ENCODE measurements around the gene NUBP2.
A peak's percentile ranks its signal among the peaks of the same experiment; 100 is the strongest.

NUBP2 gene

DNA sequence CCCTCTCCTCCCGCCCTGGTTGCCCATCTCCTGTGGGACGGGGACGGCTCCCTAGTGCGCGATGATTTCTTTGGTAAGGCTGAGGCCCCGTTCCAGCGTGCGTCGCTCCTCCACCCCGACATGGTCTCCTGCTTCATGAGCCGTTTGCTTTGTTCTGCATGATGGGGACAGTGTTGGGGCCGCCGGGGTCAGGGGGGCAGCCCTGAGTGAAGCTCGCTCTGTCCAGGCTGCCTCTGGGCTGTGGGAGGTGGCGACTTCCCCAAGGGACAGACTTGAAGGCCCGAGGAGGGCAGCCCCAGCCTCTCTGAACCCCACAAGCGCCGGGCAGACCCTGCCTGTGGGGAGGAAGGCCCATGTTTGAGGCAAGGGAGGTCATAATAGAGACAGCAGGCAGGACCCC is 23.8 kb upstream of the NUBP2 start:
- ChIA-PET POLR2A (ENCODE audit: low non-redundant PET) (no interaction called here), CTCF (interaction anchor here (0.6 kb wide), 1 partner anchor 437 kb away, joined by 3 read pairs; no protein-coding TSS in a partner anchor)
- no peak overlapping the region for H3K27ac ChIP-seq
- TF ChIP-seq, protein P1, sequence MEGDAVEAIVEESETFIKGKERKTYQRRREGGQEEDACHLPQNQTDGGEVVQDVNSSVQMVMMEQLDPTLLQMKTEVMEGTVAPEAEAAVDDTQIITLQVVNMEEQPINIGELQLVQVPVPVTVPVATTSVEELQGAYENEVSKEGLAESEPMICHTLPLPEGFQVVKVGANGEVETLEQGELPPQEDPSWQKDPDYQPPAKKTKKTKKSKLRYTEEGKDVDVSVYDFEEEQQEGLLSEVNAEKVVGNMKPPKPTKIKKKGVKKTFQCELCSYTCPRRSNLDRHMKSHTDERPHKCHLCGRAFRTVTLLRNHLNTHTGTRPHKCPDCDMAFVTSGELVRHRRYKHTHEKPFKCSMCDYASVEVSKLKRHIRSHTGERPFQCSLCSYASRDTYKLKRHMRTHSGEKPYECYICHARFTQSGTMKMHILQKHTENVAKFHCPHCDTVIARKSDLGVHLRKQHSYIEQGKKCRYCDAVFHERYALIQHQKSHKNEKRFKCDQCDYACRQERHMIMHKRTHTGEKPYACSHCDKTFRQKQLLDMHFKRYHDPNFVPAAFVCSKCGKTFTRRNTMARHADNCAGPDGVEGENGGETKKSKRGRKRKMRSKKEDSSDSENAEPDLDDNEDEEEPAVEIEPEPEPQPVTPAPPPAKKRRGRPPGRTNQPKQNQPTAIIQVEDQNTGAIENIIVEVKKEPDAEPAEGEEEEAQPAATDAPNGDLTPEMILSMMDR (conservative IDR thresholded peaks at IDR 0.05; ENCODE audit: low read depth), result no peak
- DNase-seq (ENCODE audit: low spot score), result no peak

DNA sequence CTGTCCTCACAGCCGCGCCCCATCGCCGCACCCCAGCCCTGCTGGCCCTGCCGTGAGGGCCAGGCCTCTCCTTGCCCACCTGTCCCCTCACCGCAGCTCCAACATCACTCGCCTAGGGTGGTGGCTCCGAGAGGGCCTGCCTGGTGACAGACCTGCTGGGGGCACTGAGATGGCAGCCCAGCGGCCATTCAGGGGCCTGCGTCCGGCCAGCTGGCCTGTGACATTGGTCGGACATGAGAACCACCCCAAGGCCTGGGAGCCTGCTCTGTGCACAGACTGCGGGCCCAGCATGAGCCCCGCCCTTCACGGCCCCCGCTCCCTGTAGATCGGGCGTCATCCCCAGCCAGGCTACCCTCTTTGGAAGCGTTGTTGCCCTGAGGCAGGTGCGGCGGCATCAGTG is 23.2 kb upstream of the NUBP2 start:
- ChIA-PET CTCF (interaction anchor here (0.5 kb wide), 1 partner anchor 412 kb away, joined by 3 read pairs; no protein-coding TSS in a partner anchor), POLR2A (ENCODE audit: low non-redundant PET) (no interaction called here)
- TF ChIP-seq, protein P1 (conservative IDR thresholded peaks at IDR 0.05; ENCODE audit: low read depth), result no peak
- no peak for DNase-seq (ENCODE audit: low spot score)
- 0 out of 2 replicates have a peak overlapping the region, but pooled peaks have one; percentile 18 for H3K27ac ChIP-seq

DNA sequence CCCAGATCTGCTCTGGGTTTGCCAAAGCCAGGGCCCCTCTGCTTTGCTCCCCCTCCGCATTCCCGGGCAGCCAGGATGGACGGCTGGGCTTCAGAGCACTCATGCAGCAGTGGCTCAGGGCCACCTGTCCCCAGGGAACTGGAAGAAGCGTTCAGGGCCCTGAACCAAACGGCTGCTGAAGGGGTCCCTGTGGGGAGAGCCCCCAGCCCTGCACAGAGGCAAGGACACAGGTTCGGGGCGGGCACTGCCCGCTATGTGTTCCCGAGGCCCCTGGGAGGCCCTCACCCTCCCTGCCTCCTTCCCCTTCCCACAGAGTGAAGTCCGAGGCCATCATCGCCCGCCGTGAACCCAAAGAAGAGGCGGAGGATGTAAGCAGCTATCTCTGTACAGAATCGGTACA is 21.8 kb upstream of the NUBP2 start:
- ChIA-PET CTCF (no interaction called here), POLR2A (ENCODE audit: low non-redundant PET) (no interaction called here)
- peak overlapping the region; percentile 18; the same call in 1 of the 2 replicates for H3K27ac ChIP-seq
- no peak for DNase-seq (ENCODE audit: low spot score)
- TF ChIP-seq, protein P1 (conservative IDR thresholded peaks at IDR 0.05; ENCODE audit: low read depth), result no peak

DNA sequence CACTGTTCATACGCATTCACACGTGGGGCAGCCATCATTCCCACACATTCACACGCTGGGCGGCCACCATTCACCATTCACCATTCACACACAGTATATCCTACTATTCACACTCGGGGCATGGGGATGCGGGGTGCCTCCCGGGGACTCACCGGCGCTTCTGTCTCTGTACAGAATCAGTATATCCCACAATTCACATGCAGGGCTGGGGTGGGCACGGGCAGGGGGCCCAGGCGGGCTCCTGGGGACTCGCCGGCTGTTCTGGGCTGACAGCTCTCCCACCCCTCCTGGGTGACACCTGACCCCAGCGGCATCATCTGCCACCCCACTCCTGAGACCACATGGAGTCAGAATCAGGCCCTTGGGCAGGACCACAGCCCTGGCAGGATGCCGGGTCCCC is 21.0 kb upstream of the NUBP2 start:
- no peak overlapping the region for H3K27ac ChIP-seq
- TF ChIP-seq, protein P1 (conservative IDR thresholded peaks at IDR 0.05; ENCODE audit: low read depth), result no peak
- CTCF ChIA-PET, result no interaction called here
- POLR2A ChIA-PET (ENCODE audit: low non-redundant PET), result no interaction called here
- no peak for DNase-seq (ENCODE audit: low spot score)

DNA sequence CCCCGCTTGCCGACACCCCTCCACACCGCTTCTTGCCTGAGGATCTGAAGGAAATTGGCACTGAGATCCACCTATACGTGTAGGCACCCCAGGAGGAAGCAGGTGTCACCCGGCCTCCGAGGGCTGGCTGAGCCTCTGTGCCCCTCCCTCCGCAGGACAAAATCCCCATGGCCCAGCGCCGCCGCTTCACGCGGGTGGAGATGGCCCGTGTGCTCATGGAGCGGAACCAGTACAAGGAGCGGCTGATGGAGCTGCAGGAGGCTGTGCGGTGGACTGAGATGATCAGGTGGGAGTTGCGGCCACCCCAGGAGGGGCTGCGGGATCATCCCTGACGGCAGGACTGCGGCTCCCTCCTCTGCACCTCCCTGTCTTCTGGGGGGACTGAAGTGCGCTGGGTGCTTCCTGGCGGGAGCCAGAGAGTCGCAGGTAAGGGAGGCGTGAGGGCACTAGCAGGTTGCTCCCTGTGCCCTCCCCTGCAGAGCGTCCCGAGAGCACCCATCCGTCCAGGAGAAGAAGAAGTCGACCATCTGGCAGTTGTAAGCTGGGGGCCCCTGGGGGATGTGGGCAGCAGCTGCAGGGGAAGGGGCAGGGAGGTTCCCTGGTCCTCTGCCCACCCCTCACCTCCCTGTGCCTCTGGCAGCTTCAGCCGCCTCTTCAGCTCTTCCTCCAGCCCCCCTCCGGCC is 20.4 kb upstream of the NUBP2 start:
- no peak for DNase-seq (ENCODE audit: low spot score)
- TF ChIP-seq, protein P1 (conservative IDR thresholded peaks at IDR 0.05; ENCODE audit: low read depth), result no peak
- no peak overlapping the region; the same call in 1 of the 2 replicates for H3K27ac ChIP-seq
- CTCF ChIA-PET, result interaction anchor here (0.6 to 0.7 kb wide), 2 partner anchors 12 to 148 kb away, joined by 3 read pairs; no protein-coding TSS in a partner anchor
- POLR2A ChIA-PET (ENCODE audit: low non-redundant PET), result no interaction called here

DNA sequence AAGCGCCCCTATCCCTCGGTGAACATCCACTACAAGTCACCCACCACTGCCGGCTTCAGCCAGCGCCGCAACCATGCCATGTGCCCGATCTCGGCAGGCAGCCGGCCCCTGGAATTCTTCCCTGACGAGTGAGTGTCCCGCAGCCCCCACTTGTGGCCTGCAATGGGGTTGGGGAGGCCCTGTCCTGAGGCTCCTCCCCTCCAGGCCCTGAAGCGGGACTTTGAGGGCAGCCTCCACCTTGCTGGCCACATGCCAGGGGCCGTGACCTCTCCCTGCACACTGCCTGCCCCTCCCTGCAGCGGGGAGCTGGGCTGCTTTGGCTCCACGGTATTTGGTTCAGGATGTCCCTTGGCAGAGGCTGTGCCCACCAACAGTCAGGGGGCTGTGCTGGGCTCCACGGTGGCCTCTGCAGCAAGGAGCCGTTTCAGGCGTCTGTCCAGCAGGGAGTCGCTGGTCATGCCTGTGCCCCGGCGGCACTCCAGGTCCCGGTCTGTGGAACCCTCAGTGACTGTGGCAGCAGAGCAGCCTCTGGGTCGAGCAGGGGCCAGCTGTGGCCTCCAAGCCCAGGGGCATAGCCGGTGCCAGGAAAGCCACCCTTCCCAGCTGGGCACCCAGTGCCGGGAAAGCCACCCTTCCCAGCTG is 19.8 kb upstream of the NUBP2 start:
- H3K27ac ChIP-seq, result peak overlapping the region; percentile 6; the same call in 1 of the 2 replicates
- DNase-seq (ENCODE audit: low spot score), result no peak
- TF ChIP-seq, protein P1 (conservative IDR thresholded peaks at IDR 0.05; ENCODE audit: low read depth), result no peak
- ChIA-PET POLR2A (ENCODE audit: low non-redundant PET) (no interaction called here), CTCF (interaction anchor here (0.6 to 0.7 kb wide), 2 partner anchors 13 to 149 kb away, joined by 3 read pairs; no protein-coding TSS in a partner anchor)
